ENCODE data around the gene FXYD6. TPM values are rescaled to one million over a fixed set of nuclear protein-coding genes. Genes with fewer than 3 reads are reported as not detected.

Gene FXYD6
- total and polyA plus RNA-seq, 2 of the 8 experiments (the other 6 are each of a cell fraction or from before 2014, with no cell fraction given) = 44.6 to 117 TPM

GRCh38 chr11:117919781-117920221, 43.3 kb upstream of the FXYD6 start:
- H3K27me3 ChIP-seq (replicated peaks in 1 of 4; ENCODE audit: control insufficient read depth in 3 of 4, extremely low read depth in 1 of 4, insufficient read depth in 3 of 4, low read length in 3 of 4) = no peaks in the 10 kb centered on the region
- no peak overlapping the region for H3K18ac ChIP-seq (ENCODE audit: extremely low read depth, low read length)
- H2AFZ ChIP-seq (ENCODE audit: low read length) = no peak overlapping the region
- no peak overlapping the region for H2BK20ac ChIP-seq (ENCODE audit: low read length)
- no peak overlapping the region for H3K9ac ChIP-seq (replicated peaks in 1 of 4; ENCODE audit: extremely low read depth in 1 of 4, low read depth in 3 of 4, low read length in 3 of 4)
- no peak overlapping the region for H2AK5ac ChIP-seq (ENCODE audit: low read depth, low read length)
- H3K36me3 ChIP-seq (ENCODE audit: control insufficient read depth in 2 of 4, insufficient read depth in 4 of 4, low read length in 3 of 4) = no peaks in the 10 kb centered on the region
- H3K4me3 ChIP-seq (ENCODE audit: extremely low read depth in 1 of 4, insufficient read depth in 2 of 4, low read depth in 3 of 4, low read length in 4 of 4) = no peak overlapping the region
- H4K91ac ChIP-seq (replicated peaks; ENCODE audit: insufficient read length, low read length) = no peak overlapping the region
- H3K23ac ChIP-seq (ENCODE audit: insufficient read length) = no peak overlapping the region
- H3K79me1 ChIP-seq (ENCODE audit: low read depth, low read length) = no peaks in the 10 kb centered on the region
- H2BK12ac ChIP-seq (ENCODE audit: low read depth, low read length) = no peak overlapping the region
- H3K14ac ChIP-seq (ENCODE audit: insufficient read length) = no peak overlapping the region
- no peak overlapping the region for H2BK15ac ChIP-seq (ENCODE audit: low read length)
- H2BK5ac ChIP-seq (ENCODE audit: low read depth, low read length) = no peak overlapping the region
- ChIA-PET CTCF (ENCODE audit: partially characterized antibody) (interaction anchor here (0.6 to 14.8 kb wide), 14 partner anchors 12 to 112 kb away, joined by 3 to 143 read pairs (median 4); no protein-coding TSS in a partner anchor), POLR2A (ENCODE audit: partially characterized antibody) (interaction anchor here (1.1 kb wide), 1 partner anchor 50 kb away, joined by 3 read pairs; no protein-coding TSS in a partner anchor)
- DNase-seq (ENCODE audit: low read depth in 1 of 2, low spot score in 2 of 2) = no peak
- H3K23me2 ChIP-seq (ENCODE audit: low read depth, low read length) = no peaks in the 10 kb centered on the region
- H4K20me1 ChIP-seq (replicated peaks in 1 of 2; ENCODE audit: control insufficient read depth in 1 of 2, insufficient read depth in 2 of 2, low read length in 2 of 2) = no peaks in the 10 kb centered on the region
- H3K9me3 ChIP-seq (ENCODE audit: insufficient read depth in 2 of 2, low read depth in 1 of 2, low read length in 1 of 2) = no peaks in the 10 kb centered on the region
- H4K5ac ChIP-seq (ENCODE audit: insufficient read length, low read depth, low read length) = no peak overlapping the region
- WGBS, 2 experiments (ENCODE audit: extremely low coverage in 1 of 2, insufficient coverage in 1 of 2, insufficient read length in 1 of 2, insufficient replicate concordance in 2 of 2, low coverage in 1 of 2, low lambda C conversion rate in 2 of 2, missing lambda C conversion rate in 1 of 2) = 75% methylated on average over 4 of the region's 4 CpGs; no CpG with 5 or more reads in 1 of the 2 experiments
- no peak overlapping the region for H2BK120ac ChIP-seq (replicated peaks; ENCODE audit: low read depth, low read length)
- FAIRE-seq = no peak
- no peaks in the 10 kb centered on the region; a peak in 1 of 7 replicates for H3K4me1 ChIP-seq (replicated peaks in 1 of 4; ENCODE audit: control insufficient read depth in 3 of 4, insufficient read depth in 4 of 4, low read length in 3 of 4)
- no peak overlapping the region for H3K4ac ChIP-seq (replicated peaks; ENCODE audit: insufficient read length, low read depth, low read length)
- H3K56ac ChIP-seq (replicated peaks; ENCODE audit: insufficient read length, low read depth, low read length) = no peak overlapping the region
- H4K8ac ChIP-seq (ENCODE audit: extremely low read depth, insufficient read depth, low read length) = no peak overlapping the region
- no peak overlapping the region for H3K4me2 ChIP-seq (ENCODE audit: insufficient read depth in 1 of 2, low read depth in 2 of 2, low read length in 2 of 2)
- H3K27ac ChIP-seq (ENCODE audit: low read depth, low read length) = no peak overlapping the region
- no peaks in the 10 kb centered on the region for H3K79me2 ChIP-seq (ENCODE audit: control insufficient read depth in 1 of 2, insufficient read depth in 2 of 2, low read length in 2 of 2)
- TF ChIP-seq SIRT6 (IDR thresholded peaks at IDR 0.05; ENCODE audit: low read length) (no peak), RXRA (IDR thresholded peaks at IDR 0.05; ENCODE audit: insufficient read depth, low read depth, low read length) (no peak), CBX8 (IDR thresholded peaks at IDR 0.05; ENCODE audit: borderline replicate concordance, low read depth, low read length) (no peak), GTF2F1 (IDR thresholded peaks at IDR 0.05; ENCODE audit: borderline replicate concordance, low read depth, low read length) (no peak), RAD21 (IDR thresholded peaks at IDR 0.05 in 1 of 2, conservative IDR thresholded peaks at IDR 0.05 in 1 of 2; ENCODE audit: low read depth in 2 of 2, low read length in 2 of 2) (no peak), USF2 (IDR thresholded peaks at IDR 0.05; ENCODE audit: low read length) (no peak), CHD2 (IDR thresholded peaks at IDR 0.05; ENCODE audit: low read length) (no peak), POLR2AphosphoS5 (IDR thresholded peaks at IDR 0.05; ENCODE audit: low read depth, low read length) (no peak), HDAC6 (IDR thresholded peaks at IDR 0.05; ENCODE audit: low read depth, low read length) (no peak), SP4 (IDR thresholded peaks at IDR 0.05; ENCODE audit: low read length) (no peak), ATF2 (IDR thresholded peaks at IDR 0.05; ENCODE audit: low read length) (no peak)
